AG09319 (cell line): ENCODE measurements around the gene GPR68.
A peak's percentile ranks its signal among the peaks of the same experiment; 100 is the strongest.

ENCODE experiments used
- DNase-seq: peaks from one replicate; pipeline ENCODE4 v3.0.0-alpha.2; 2010; ENCODE audit warnings: low read depth; ENCODE audit errors: extremely low read depth
- CTCF ChIP-seq: IDR thresholded peaks from 2 replicates; pipeline ENCODE4 v1.5.1; 2011; ENCODE audit warnings: low read depth, mild to moderate bottlenecking, inconsistent platforms, low read length, moderate library complexity

GPR68 gene

GRCh38 chr14:91244501-91244901 is at the start of gene GPR68:
Gene GPR68 (minus strand): TSS chr14:91244704. CDS start chr14:91235050, 9,654 bp downstream.
- no peak; the same call in 1 of the 2 replicates for TF ChIP-seq CTCF
- DNase-seq, result peak; percentile 37

DNA sequence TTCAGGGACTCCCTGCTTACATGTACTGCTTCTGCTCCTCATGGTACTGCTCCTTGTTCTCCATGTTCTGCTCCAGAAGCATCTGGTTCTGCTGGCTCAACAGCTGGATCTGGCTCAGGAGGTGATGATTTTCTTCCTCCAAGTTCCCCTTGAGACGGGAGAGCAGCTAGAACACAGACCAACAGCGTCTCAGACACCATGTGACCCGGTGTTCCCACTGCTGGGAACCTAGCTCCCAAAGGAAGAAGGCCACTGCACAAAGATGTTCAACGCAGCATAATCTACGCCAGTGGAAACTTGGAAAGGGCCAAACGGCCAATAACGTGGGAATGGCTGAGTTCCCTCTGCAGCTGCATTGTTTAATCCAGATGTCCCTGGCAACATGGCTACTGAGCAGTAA is 49.6 kb upstream of the GPR68 start:
- DNase-seq, result no peak
- no peak for TF ChIP-seq CTCF

DNA sequence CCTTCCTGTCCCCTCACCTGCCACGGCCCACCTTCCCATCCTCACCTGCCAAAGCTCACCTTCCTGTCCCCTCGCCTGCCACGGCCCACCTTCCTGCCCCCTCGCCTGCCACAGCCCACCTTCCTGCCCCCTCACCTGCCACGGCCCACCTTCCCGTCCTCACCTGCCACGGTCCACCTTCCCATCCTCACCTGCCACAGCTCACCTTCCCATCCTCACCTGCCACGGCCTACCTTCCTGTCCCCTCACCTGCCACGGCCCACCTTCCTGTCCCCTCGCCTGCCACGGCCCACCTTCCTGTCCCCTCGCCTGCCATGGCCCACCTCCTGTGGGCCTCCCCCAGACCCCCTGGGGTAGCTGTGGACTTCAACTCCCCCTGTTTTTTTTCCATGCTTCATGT is 48.8 kb upstream of the GPR68 start:
- no peak for TF ChIP-seq CTCF
- DNase-seq, result no peak

GRCh38 chr14:91292491-91292890 is 48.0 kb upstream of the GPR68 start:
- TF ChIP-seq CTCF, result no peak
- DNase-seq, result no peak

DNA sequence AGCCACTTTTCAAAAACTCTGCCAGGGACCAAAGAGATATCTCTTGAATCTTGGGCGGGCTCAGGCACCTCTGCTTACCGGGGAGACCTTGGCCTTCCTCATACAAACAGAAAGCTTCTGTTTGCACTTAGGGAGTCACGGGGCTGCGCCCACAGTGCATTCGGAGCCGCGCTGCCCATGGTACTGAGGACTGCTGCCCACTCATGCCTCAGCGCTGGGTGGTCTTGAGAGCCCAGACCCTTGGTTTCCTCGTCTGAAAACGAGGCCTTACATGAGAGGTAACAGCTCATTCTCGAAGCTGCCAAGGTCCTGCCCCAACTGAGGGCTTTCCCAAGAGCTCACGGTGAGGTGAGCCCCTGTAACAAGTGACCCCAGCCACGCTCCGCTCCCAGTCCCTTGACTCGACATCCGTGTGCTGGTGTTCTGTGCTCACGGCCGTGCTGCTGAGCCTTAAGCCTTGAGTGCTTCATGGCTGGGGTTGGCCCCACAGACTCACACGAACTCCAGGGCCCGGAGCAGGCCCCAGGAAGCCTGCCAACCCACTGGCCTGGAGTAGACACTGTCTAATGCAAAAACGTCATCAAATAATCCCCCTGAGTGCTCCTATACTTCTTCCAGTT is 47.4 kb upstream of the GPR68 start:
- no peak for TF ChIP-seq CTCF
- no peak for DNase-seq

DNA sequence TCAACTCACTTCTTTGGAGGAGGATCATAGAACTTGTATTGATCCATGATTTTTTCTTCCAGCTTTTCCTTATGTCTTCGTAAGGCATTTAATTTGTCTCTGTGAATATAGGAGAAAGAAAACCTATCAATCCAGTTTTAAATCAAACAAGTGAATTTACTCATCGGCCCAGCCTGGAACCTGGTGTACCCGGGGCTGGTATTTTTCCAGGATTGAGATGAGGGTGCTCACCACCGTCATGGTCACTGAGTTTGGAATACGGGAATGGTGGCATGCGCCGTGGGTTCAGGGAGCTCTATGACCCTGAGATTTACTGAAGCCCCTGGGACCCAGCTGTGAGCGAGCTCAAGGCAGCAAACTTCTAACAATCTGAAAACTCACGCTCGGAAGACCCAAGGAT is 46.5 kb upstream of the GPR68 start:
- no peak for DNase-seq
- no peak for TF ChIP-seq CTCF

- no peak for DNase-seq
- no peak for TF ChIP-seq CTCF
Observed at GRCh38 chr14:91289464-91289863, 45.0 kb upstream of the GPR68 start.
